ENCODE measurements around the gene ZNF677.
"Not testable (repeated sequence)": the region's sequence is repeated elsewhere in the genome, so short reads cannot be mapped to it uniquely, and the experiment has no call there.

ZNF677 gene

GRCh38 chr19:53192771-53193534, 61.7 kb downstream of the ZNF677 start, which contains the start of gene ZNF665:
Gene ZNF665, minus strand, starts transcription at chr19:53193358. Its CDS starts 10,460 bp downstream, at chr19:53182898.
- DNase-seq = no peak

- DNase-seq = no peak
These were observed 64.4 kb downstream of the ZNF677 start for GRCh38 chr19:53190253-53190652.

- not testable (repeated sequence) for DNase-seq
These were observed 64.9 kb downstream of the ZNF677 start for GRCh38 chr19:53189691-53190198.

Measured in DMS153 (cell line).